Activated naive CD4-positive, alpha-beta T cell (primary cell): Measurements from ENCODE around the gene SRP19.
"Not testable (repeated sequence)": the region's sequence is repeated elsewhere in the genome, so short reads cannot be mapped to it uniquely, and the experiment has no call there.

ENCODE experiments used
- DNase-seq, 4 experiments: peaks; one replicate each; lab custom pipeline; 2025; lab: John Stamatoyannopoulos, UW

SRP19 gene

DNA sequence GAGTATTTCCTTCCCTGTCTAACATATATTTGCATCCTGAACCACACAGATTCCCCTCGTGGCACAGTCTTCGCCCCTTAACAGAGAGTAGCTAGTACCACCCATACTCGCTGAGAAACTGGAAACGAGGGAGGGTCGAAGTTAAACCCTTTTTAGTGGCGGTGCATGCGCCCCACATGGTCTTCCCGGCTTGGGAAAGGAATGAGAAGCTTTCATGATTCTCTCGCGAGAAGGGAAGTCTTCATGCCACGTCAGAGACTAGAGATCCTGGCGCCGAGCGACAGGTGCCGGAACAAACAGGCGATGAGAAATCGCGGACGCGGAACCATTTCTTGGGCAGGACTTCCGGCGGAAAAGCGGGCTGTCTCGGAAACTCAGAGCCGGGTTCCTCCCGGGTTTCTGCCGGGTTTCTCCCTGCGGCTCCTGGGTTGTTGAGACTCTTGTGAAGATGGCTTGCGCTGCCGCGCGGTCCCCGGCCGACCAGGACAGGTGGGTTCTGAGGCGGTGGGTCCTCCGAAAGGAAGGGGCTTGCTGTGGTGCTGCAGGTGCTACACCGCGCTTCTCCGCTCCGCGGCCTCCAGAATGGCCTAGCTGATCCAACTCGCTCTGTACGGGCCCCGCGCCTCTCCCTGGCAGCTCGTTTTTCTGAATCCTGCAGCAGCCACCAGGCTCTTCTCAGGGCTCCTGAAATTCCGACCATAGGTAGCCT is at the start of gene SRP19:
TSS of gene SRP19 (plus strand) at position 359 of the 709 bp plus-strand sequence. CDS start at position 449, 90 bp downstream.
- DNase-seq = peak; percentile 74 to 84 (median 80)

DNA sequence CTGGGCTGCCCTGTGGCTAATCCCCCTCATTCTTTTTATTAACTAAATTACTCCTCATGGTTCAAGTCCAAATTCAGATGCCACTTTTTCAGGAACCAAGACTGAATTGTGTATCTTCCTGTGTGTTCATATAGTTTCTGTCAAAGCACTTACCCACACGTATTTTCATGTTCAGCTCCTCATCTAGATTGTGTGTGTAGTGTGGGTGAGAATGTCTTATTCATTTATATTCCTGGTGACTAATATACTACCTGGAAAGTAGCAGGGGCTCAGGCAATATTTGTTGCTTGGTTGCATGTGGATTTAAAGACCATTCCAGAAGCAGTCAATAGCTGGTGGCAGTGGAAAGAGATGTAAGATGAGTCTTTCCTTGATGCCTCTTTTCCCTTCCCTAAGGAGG is 48.5 kb upstream of the SRP19 start:
- DNase-seq = no peak

DNA sequence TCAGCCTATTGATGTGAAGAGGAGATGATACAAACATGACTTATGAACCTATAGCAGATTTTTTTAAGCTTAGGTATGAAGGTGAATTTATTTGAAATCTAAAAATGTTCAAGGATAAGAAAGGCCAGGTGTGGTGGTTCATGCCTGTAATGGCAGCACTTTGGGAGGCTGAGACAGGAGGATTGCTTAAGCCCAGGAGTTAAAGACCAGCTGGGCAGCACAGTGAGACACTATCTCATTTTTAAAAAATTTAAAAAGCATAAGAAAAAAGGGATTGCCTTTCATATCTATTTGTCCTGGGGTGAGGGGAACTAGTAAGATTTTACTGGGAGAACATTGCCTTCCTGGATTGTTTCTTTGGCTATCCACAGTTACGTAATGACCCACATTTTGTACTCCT is 40.8 kb upstream of the SRP19 start:
- DNase-seq = no peak

DNA sequence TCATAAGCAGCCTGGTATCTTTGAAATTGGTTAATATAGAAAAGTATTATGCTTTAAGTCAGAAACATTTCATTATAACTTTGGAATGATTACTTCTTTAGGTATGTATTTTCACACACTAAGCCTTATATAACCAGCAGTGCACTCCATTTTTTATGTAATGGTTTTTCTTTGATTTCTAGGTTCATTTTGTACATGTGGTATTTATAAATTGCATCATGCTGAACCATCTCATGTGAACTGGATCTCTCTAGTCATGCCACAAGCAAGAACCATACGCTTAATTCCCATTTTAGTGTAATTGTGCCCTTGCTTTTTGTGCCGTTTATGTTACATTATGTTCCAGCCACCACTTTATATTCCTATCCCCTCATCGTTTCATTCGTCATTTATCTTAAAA is 38.6 kb upstream of the SRP19 start:
- no peak for DNase-seq

- DNase-seq = no peak
These were observed 37.9 kb upstream of the SRP19 start for GRCh38 chr5:112823181-112823580.

GRCh38 chr5:112823656-112824055 is 37.4 kb upstream of the SRP19 start:
- no peak for DNase-seq

GRCh38 chr5:112824197-112824596 is 36.9 kb upstream of the SRP19 start:
- DNase-seq = no peak

DNA sequence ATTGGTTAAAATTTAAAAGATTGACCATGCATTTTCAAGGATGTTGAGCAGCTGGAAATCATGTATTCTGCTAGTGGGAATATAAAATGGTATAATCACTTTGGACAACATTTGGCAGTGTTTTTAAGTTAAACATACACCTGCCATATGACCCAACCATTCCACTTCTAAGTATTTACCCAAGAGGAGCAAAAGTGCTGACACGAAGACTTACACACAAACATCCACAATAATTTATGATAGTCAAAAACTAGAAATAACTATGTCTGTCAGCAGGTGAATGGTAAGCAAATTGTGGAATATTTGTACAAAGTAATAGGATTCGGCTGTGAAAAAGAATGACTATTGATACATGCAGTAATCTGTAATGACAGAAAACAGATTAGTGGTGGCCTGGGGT is 30.7 kb upstream of the SRP19 start:
- DNase-seq = no peak

DNA sequence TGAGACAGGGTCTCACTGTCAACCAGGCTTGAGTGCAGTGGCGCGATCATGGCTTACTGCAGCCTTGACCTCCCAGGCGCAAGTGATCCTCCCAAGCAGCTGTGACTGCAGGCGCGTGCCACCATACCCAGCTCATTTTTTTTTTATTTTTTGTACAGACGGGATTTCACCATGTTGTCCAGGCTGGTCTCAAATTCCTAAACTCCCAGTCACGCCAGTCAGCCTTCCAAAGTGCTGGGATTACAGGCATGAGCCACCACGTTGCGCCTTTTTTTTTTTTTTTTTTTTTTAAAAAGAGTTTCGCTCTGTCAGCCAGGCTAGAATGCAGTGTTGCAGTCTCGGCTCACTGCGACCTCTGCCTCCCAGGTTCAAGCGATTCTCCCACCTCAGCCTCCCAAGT is 27.1 kb upstream of the SRP19 start:
- no peak for DNase-seq

DNA sequence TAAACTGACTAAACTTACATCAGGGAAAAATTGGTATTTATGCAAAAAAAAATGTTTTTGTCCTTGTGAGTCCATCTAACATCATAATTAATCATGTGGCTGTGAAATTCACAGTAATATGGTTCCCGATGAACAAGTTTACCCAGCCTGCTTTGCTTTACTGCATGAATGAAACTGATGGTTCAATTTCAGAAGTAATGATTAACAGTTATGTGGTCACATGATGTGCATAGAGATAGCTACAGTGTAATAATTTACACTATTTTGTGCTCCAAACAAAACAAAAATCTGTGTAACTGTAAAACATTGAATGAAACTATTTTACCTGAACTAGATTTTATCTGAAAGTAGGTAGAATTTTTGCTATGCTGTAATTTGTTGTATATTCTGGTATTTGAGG is 16.6 kb upstream of the SRP19 start:
- DNase-seq = no peak

GRCh38 chr5:112846556-112846955 is 14.5 kb upstream of the SRP19 start:
- no peak for DNase-seq

DNA sequence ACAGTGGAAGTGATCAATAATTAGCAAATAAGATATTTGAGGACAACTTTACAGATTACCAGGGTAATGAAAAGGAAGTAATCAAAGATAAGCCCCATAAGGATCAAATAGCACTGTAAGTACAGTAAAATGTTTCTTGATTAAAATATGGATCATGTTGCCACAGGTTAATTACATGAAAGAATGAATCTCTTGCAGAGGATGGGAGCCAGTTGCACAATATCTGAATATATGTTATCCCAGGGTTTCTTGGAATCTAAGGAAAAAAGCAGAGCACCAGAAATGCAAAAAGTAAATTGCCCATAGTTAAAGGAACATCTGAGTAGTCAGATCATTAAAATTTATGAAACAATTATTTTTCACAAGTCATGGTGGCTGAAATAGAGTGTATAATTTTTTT is 13.8 kb upstream of the SRP19 start:
- no peak for DNase-seq

DNA sequence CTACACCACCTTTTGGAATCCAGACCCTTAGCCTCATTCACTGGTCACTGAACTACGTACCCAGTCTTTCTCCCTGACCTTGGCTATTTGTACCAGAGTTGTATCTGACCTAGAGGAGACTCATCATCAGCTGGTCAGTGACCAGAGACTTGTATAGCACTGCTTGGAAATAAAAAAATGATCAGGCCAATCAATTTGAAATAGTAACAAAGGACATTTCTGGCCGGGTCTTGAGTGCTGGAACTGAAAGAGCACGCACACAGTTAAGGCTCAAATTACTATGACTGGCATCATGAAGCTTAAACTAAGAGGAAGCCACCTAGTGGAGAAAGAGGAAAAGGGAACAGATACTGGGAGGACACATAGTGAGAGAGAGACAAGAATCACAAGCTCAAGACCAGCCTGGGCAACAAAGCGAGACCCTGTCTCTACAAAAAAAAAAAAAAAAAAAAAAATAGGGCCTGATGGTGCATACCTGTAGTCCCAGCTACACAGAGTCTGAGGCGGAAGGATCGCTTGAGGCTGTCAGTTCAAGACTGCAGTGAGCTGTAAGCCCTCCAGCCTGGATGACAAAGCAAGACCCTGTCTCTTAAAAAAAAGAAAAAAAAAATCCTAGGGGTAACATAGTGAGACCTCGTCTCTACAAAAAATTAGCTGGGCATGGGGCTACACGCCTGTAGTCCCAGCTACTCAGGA is 12.8 kb upstream of the SRP19 start:
- no peak for DNase-seq

- no peak for DNase-seq
These were observed 11.2 kb upstream of the SRP19 start for GRCh38 chr5:112849912-112850311.

DNA sequence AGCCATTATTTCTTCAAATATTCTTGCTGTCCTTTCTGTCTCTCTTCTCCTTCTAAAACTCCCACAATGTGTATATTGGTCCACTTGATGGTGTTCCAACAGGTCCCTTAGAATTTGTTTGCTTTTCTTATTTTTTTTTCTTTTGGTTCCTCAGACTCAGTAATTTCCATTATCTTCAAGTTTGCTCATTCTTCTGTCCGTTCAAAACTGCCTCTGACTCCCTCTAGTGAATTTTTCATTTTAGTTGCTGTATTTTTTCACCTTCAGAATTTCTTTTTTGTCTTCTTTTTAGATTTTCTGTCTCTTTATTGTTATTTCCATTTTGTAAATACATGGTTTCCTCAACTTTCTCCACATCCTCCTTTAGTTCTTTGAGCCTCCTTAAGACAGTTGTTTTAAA is 6.4 kb upstream of the SRP19 start:
- DNase-seq = no peak

DNA sequence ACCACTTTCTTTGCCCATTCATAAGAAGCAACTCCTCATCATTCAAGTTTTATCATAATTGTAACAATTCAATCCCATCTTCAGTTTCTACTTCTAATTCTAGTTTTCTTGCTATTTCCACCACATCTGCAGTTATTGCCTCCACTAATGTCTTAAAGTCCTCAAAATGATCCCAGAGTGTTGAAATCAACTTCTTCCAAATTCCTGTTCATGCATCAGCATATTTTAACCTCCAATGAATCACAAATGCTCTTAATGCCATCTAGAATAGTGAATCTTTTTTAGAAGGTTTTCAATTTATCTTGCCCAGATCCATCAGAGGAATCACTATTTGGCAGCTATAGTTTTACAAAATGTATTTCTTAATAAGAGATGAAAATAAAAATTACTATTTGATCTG is 3.2 kb upstream of the SRP19 start:
- DNase-seq = no peak

GRCh38 chr5:112860571-112860928 is 537 bp upstream of the SRP19 start:
- not testable (repeated sequence) for DNase-seq

GRCh38 chr5:112861638-112861985 is 525 bp downstream of the SRP19 start:
- no peak for DNase-seq

- DNase-seq = no peak
These were observed 998 bp downstream of the SRP19 start for GRCh38 chr5:112862085-112862484.

DNA sequence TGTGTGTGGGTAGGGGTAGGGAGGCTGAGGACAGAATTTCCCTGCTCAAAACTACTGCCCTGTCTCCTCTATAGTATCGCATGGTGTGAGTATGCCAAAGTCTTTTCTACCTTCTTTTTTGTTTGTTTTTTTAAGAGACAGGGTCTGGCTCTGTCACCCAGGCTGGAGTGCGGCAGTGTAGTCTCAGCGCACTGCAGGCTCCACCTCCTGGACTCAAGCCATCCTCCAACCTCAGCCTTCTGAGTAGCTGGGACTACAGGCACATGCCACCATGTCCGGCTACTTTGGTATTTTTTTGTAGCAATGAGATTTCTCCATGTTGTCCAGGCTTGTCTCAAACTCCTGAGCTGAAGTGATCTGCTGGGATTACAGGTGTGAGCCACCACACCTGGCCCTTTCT is 2.5 kb downstream of the SRP19 start:
- no peak for DNase-seq

DNA sequence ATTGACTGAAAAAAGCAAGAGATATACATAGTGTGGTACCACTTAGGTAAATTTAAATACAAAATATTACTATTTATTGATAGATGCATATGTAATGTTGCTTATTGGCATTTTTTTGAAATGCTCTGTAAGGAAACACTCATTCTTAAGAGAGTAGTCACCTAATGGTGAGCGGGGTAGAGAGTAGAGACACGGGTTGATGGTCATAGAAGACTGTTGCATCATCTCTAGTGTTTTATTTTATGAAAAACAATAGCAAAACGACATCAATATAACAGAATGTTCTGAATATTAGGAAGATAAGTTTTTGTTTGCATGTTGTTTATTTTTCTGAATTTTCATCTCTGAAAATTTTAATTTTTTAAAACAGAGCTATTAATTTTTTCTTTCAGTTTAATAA is 4.0 kb downstream of the SRP19 start:
- DNase-seq = no peak

GRCh38 chr5:112866739-112867138 is 5.7 kb downstream of the SRP19 start:
- no peak for DNase-seq

DNA sequence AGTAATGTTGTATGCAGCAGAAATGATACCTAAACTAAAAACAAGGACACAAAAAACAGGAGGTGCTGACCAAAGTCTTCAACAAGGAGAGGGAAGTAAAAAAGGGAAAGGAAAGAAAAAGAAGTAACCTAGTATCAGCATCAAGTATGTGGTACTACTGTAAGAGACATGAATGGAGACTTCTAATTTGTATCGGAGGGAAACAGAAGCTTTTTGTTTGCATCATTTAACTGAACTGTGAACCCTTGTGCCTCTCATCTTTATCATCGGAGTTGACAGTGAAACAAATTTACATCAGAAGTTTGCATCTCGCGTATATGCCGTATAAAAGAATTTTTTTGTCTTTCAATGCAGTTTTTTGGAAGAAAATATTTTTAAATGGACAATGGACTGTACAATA is 6.3 kb downstream of the SRP19 start:
- no peak for DNase-seq

- no peak for DNase-seq
These were observed 8.9 kb downstream of the SRP19 start for GRCh38 chr5:112869948-112870347.
